GM13977 (cell line): ENCODE measurements around the gene CNTN1.

Experiments used
- DNase-seq: peaks from one replicate; pipeline ENCODE4 v3.0.0; 2012; ENCODE audit warnings: low spot score
- in situ Hi-C: fragments of 300-500 bp; cut with MboI; formaldehyde crosslinking; loops from one replicate; pipeline ENCODE4 v1.12.0; 2022; ENCODE audit warnings: low sequenced_read_pairs, low pct_unique_long_range_greater_than_20kb, mixed read lengths, inconsistent platforms; ENCODE audit not compliant: unreplicated experiment
- TF ChIP-seq, protein P1 (sequence below): IDR thresholded peaks from 2 replicates; pipeline ENCODE4 v1.5.1; 2012; ENCODE audit warnings: mild to moderate bottlenecking, control low read depth; ENCODE audit not compliant: insufficient read depth; ENCODE audit errors: extremely low read depth, missing control alignments

CNTN1 gene

DNA sequence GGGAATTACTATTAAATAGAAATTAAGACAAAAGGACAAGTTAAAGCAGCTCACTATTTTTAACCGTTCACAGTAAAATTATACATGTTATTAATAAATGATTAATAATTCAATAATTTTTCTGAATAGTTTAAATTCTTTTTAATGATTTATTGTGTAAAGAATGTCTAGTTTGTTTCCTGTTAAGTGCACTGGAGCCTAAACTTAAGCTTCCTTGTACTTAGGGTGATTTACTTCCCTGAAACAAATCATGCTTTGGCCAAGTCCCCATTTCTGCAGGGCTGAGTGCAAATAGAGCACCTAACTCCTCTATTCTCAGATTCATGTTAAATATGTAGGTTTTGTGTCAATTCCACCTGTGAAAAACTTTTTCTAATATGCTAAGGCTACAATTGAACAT, 307.0 kb downstream of the CNTN1 start:
- in situ Hi-C loops, result no loop called here
- no peak for DNase-seq
- TF ChIP-seq, protein P1, sequence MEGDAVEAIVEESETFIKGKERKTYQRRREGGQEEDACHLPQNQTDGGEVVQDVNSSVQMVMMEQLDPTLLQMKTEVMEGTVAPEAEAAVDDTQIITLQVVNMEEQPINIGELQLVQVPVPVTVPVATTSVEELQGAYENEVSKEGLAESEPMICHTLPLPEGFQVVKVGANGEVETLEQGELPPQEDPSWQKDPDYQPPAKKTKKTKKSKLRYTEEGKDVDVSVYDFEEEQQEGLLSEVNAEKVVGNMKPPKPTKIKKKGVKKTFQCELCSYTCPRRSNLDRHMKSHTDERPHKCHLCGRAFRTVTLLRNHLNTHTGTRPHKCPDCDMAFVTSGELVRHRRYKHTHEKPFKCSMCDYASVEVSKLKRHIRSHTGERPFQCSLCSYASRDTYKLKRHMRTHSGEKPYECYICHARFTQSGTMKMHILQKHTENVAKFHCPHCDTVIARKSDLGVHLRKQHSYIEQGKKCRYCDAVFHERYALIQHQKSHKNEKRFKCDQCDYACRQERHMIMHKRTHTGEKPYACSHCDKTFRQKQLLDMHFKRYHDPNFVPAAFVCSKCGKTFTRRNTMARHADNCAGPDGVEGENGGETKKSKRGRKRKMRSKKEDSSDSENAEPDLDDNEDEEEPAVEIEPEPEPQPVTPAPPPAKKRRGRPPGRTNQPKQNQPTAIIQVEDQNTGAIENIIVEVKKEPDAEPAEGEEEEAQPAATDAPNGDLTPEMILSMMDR, result no peak

- in situ Hi-C loops, result no loop called here
- TF ChIP-seq, protein P1, result no peak
- DNase-seq, result no peak
Measured at GRCh38 chr12:41008472-41008871, 316.2 kb downstream of the CNTN1 start.

DNA sequence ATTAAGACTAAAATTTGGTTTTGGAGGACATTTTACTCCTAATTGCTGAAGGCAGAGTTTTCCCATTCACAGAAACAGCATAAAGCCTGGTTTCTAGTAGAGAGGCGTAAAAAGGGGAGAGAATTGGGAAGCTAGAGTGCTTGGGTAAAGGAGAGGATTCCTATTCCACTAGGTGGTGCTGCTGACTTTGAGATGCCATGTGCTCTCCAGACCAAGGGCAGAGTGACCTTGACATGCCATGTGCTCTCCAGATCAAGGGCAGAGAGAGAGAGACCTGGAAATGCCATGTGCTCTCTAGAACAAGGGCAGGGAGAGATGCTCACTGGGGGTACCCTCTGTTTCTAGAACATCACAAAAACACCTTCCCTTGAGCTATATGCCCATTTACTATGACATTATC, 319.7 kb downstream of the CNTN1 start:
- DNase-seq, result no peak
- TF ChIP-seq, protein P1, result no peak
- in situ Hi-C loops, result no loop called here

- in situ Hi-C loops, result no loop called here
- no peak for DNase-seq
Measured at GRCh38 chr12:41013881-41014642, 321.8 kb downstream of the CNTN1 start.

GRCh38 chr12:41014643-41015020, 322.4 kb downstream of the CNTN1 start:
- in situ Hi-C loops, result no loop called here
- TF ChIP-seq, protein P1, result no peak
- no peak for DNase-seq

More at GRCh38 chr12:41013881-41014642, 321.8 kb downstream of the CNTN1 start:
- TF ChIP-seq, protein P1, result no peak

GRCh38 chr12:41018010-41018409, 325.8 kb downstream of the CNTN1 start:
- TF ChIP-seq, protein P1, result no peak
- DNase-seq, result no peak
- in situ Hi-C loops, result no loop called here
